Daoy (cell line): ENCODE results near the gene CMIP. TPM values are rescaled to one million over a fixed set of nuclear protein-coding genes. Genes with fewer than 3 reads are reported as not detected.

ENCODE experiments used
- DNase-seq: peaks from one replicate; pipeline ENCODE4 v3.0.0-alpha.2; 2015; ENCODE audit warnings: low read depth
- total RNA-seq: library from RNA; depleted of rRNA; stranded (reverse); fragments of >200 nt; shearing (Covaris generic); gene quantifications from 2 replicates; pipeline ENCODE4 v1.2.3, GENCODE V29; 2014

Gene CMIP
- total RNA-seq, 1 experiment from 2014 or later = 5.6 TPM

- no peak for DNase-seq
Observed at GRCh38 chr16:81447383-81448101, 2.9 kb downstream of the CMIP start.

GRCh38 chr16:81448154-81449131 is 3.8 kb downstream of the CMIP start:
- no peak for DNase-seq

GRCh38 chr16:81449241-81449640 is 4.6 kb downstream of the CMIP start:
- no peak for DNase-seq

- no peak for DNase-seq
Observed at GRCh38 chr16:81449899-81450608, 5.4 kb downstream of the CMIP start.

- no peak for DNase-seq
Observed at GRCh38 chr16:81450783-81451491, 6.3 kb downstream of the CMIP start.

- no peak for DNase-seq
Observed at GRCh38 chr16:81451753-81452680, 7.4 kb downstream of the CMIP start.

GRCh38 chr16:81453091-81453728 is 8.6 kb downstream of the CMIP start:
- DNase-seq = no peak

GRCh38 chr16:81454044-81454443 is 9.4 kb downstream of the CMIP start:
- DNase-seq = no peak

- no peak for DNase-seq
Observed at GRCh38 chr16:81455006-81455405, 10.4 kb downstream of the CMIP start.

- DNase-seq = no peak
Observed at GRCh38 chr16:81455720-81456494, 11.3 kb downstream of the CMIP start.

GRCh38 chr16:81456523-81457325 is 12.1 kb downstream of the CMIP start:
- DNase-seq = no peak

GRCh38 chr16:81457326-81458133 is 12.9 kb downstream of the CMIP start:
- DNase-seq = peak; percentile 72

GRCh38 chr16:81458149-81458669 is 13.6 kb downstream of the CMIP start:
- no peak for DNase-seq

GRCh38 chr16:81458827-81459598 is 14.4 kb downstream of the CMIP start:
- no peak for DNase-seq

GRCh38 chr16:81460075-81460474 is 15.5 kb downstream of the CMIP start:
- DNase-seq = no peak

GRCh38 chr16:81461243-81461642 is 16.6 kb downstream of the CMIP start:
- no peak for DNase-seq
